Limb (tissue), 2 donors: ENCODE data around the gene SYT2.

ENCODE experiments used
- DNase-seq, 2 donors: peaks; one replicate each; pipeline ENCODE4 v3.0.0-alpha.2; 2016; ENCODE audit errors: extremely low spot score in 2 of 2

Gene SYT2

DNA sequence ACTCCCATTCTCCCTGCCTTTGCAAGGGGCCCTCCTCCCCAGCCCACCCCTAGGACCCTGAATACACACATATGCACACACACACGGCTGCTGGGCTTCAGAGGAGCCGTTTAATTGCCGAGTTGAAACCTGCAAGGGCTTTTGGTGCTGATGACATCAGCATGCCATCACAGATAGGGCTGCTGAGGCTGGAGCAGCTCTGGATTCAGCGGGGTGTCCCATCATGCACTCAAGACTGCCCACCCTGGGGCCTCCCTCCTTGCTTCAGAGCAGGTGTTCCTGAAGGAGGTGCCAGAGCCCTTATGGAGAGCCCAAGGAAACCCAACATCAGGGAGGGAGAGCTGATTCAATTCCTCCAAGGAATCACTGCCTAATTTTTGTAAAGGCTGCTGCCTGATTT is 5.7 kb downstream of the SYT2 start:
- no peak for DNase-seq

DNA sequence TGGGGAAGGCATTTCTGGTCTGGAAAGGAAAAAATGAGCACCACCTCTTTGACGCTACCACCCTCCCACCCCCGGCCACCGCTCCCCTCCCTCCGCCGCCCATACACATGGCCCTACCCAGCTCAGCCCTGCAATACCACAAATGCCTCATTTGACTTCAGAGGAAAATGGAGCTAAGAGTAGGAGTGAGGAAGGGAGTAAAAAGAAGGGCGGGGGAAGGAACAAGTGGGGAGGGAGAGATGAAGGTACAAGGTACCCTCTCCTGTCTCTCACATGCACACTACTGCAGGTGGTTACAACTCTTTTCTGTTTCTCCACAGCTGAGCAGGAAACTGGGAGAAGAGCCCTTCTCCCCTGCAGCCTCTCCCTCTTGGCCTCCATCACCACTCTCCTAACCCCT is 7.1 kb downstream of the SYT2 start:
- no peak for DNase-seq

DNA sequence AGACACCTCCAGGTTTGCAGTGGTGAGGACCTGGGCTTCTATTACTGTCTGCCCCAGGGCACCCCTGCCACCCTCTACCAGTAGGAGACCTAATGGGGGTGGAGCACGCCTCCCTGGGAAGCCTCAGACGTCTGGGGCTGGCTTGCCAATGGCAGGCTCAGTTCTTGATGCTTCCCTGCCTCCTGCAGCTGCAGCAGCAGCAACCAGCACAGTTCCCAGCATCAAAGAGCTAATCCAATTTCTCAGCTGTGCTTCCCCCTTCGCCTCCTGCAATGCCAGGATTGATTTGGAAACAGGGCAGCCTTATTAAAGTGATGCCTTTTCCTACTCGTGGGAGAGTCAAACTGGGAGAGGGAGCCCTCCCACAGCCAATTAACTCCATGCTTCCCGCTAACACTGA is 8.2 kb downstream of the SYT2 start:
- no peak for DNase-seq

DNA sequence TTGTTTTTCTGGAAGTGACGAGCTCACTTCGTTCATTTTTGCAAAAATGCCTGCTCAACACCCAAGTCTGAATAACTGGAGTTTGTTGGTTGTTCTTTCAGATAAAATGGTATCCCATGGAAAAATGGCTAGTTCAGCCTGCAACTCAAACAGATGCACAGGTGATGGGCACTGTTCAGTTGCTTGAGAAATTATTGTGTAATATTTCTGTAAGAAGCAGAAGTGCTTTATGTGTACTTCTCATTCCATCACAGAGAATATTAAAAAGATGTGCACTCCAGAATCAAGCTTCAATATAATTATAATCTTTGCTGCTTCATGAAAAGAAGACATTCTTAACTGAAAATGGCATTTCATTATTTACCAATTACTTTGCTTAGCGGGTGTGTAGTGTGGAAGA is 9.1 kb downstream of the SYT2 start:
- DNase-seq = no peak

DNA sequence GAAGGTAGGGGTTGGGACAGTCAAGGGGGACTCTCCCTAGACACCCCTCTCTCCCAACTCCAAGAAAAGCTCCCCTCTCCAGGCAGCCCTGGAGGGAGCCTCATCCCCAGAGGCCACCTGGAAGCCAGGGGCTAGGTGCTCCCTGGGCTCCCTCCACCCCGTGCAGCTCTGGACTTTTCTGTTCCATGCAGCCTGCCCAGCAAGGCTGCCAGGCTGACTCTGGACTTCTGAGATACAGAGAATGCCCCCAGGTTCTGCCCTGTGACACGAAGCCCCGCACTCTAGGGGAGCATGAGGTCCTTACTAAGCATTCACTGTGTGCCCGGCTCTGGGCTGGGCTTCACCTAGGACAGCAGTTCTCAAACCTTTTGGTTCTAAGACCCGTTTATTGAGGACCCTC is 10.2 kb downstream of the SYT2 start:
- no peak for DNase-seq

DNA sequence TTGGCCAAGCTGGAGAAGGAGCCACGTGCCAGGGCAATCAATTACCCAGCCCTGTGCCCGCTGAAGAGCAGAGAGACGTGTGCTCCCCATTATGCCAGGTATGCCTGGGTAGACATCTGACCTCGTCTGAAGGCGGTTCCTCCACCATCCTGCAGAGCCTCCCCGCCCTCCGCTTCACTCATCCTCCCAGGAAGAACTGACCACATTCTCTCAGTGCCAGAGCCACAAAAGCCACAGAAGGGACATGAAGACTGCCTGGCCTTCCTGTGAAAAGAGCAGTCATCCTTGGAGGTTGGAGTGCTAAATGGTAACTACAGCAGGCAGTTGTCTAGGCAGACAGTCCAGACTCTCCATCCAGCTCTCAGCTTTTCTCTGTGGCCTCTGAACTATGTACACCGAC is 12.0 kb downstream of the SYT2 start:
- no peak for DNase-seq

DNA sequence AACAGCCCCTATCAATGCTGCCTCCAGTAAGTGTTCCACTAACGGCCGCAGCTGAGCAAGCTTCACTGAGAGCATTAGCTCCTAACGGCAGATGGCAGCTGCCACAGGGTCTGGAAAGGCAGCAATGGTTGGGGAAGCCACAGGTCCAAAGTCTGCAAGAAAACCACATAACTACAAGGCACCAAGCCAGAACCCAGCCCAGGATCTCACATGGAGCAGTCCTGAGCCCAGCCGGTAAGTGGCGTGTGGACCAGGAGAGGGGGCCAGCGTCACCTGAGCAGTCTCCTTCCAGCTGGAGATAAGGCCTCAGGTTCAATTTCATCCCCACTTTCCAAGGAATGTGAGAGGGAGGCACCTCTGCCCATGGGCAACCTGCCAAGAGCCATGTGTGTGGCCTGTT is 13.2 kb downstream of the SYT2 start:
- DNase-seq = no peak

DNA sequence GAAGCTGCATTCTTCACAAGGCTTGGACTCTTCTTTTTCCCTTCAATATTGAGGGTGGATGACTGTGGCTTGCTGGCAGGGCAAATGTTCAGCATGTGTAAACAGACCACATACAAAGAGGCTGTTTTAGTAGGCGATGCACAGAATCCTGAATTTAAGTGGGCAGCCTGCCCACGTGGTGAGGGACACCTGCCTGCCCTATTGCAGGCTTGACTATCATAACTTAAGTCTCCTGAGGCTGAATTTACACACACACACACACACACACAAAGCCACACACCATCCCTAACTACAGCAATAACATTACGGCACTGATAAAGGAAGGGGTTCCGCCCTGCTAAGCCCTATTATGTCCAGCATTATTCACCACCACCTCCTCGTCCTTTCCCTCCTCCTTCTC is 15.9 kb downstream of the SYT2 start:
- no peak for DNase-seq

DNA sequence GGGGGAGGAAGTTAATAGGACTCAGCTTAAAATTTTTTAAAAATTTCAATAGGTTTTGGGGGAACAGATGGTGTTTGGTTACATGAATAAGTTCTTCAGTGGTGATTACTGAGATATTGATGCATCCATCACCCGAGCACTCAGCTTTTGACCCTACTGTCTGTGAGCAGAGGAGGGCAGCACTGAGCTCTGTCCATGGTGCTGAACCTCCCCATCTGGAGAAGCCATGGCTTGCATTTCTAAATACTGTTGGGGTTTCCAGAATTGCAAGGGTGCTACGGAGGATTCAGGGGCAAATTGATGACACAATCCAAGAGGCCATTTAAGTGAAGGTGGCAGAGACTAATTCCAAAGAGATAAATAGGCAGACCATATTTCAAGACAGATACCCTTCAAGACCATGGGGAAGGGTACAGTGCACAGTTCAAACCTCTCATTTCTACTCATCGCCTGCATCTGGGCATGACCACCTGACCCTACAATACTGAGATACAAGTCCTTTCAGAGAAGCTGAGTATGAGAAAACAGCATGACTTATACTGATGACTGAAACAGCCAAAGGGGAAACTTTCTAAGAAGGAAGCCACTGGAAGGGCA is 17.2 kb downstream of the SYT2 start:
- DNase-seq = peak; percentile 66 to 80

DNA sequence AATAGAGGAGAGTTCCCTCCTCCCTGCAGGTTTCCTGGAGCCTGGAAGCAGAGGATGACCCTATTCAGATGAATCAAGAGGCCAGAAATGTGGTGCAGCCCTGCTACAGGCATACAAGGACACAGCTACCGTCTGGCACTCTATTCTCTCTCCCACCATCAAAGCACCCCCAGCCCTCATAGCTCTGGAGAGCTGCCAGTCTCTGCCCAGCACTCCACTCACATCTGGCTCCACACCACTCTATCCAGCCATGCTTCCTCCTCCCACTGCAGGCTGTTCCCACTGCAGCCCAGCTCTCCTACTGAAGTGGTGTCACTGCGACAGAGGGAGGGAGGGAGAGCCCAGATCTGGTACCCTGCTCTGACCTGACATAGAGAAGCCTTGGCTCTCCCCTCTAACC is 18.4 kb downstream of the SYT2 start:
- no peak for DNase-seq

DNA sequence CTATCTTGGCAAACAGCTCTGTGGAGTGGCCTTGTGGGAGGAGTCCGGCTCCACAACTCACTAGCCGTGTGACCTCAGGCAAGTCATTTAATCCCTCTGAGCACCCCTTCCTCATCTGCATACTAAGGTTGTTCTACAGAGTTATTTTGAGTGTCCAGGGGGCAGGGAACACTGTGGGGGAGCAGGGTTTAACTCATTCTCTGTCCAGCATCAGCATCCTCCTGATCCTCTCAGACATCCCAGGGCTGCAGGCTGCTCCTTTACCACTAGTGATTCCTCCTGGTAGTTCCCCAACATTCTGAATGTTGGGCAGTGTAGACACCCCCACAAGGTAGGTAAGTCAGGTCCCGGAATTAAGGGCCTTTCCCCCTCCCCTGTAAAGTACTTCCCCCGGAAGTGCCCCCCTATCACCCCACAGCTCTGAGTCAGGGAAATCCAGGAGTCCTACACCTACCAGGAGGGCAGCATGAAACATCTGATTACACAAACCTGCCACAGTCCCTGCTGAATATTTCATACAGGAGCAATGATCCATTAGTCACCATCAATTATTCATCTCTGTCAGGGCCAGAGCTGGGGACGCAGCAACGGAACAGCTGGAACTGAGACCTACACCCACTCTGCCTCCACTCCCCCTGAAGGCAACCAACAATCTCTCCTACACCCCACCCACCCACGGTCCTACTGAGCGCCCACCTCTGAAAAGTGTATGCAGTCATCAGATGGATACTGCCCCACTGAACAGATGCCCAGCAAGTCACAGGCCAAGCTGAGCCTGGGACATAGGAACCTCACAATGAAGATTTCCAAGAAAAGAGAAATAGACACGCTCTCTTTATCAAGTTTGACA is 20.5 kb downstream of the SYT2 start:
- no peak for DNase-seq

DNA sequence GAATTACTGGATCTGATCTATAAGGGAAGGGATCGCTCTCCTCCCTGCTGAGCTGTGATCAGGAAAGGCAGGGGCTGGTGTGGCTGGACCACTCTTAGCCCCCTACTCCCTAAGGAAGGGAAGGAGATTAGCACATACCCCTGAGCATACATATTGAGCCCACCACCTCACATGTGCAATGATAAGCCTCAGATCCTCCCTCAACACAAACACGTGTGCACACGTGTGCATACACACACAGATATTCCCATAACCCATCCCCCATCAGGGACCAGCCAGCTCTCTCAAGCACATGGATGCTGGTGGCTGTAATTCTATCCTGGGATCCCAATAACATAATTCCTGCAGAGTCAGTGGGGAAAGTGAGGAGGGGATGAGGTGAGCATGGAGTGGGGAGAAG is 21.2 kb downstream of the SYT2 start:
- no peak for DNase-seq

DNA sequence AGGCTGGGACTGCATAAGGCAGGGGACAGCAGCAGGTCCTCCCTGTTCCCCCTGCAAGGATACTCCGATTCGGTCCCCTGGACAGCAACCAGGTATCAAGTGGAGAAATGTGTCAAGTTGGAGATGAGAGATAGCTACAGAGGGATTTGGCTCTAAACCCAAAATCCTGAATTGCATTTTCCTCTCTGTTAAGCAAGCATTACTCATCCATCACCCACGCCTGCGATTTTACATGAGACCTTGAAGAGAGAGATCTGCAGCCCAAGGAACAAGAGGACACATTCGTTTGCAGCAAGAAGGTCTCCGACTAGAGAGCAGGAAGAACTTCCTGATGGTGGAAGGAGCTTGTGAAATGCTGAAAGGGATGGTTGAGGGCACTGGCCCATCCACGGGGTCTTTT is 21.9 kb downstream of the SYT2 start:
- no peak for DNase-seq

DNA sequence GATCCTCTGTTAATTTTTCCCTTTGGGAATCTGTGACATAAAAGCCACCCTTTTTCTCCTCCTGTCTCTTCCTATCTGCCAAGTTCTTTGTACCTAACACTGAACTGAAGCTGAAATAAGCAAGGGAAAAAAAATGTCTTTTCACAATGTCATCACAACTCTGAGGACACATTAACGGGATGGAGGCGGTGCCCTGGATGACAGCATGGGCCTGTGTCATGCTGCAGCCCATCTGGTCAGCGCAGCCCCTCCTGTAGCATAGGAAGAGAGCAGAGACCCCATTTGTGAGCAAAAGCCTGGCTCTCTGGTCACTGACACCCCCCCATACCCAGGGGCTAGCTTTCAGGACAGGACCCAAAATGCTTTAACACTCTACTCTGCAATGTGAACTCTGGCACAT is 22.5 kb downstream of the SYT2 start:
- DNase-seq = no peak

DNA sequence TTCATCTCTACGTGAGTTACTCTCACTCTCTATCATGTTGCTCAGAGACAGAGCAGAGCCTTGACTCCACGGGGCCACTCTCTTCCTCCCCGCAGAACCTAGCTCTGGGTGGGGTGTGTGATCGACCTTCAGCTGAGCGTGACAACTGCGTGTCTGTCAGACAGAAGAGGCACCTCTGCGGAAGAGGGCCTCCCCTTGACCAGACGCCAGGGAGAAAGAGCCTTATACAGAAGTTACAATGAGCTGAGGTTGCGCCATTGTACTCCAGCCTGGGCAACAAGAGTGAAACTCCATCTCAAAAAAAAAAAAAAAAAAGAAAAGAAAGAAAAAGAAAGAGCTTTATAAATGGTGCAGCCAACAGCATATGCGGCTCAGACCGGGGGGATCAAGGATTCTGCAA is 22.9 kb downstream of the SYT2 start:
- DNase-seq = no peak

DNA sequence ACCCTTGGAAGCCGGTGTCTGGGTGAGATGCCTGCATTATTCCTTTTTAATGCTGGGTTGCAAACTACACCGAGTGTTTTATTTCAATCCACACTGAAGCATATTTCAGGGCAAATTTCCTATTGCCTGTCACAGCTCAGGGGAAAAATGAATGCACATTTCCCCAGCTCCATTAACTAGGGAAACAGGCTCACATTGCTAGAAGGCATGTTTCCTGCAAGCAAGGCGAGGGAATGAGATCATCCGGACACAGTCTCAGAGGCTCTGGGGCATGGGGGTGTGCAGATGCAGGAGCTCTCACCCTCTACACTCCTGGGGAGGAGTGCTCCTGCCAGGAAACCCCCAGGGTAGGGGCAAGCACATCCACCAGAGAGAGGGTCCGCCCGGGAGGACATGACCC is 24.6 kb downstream of the SYT2 start:
- no peak for DNase-seq

DNA sequence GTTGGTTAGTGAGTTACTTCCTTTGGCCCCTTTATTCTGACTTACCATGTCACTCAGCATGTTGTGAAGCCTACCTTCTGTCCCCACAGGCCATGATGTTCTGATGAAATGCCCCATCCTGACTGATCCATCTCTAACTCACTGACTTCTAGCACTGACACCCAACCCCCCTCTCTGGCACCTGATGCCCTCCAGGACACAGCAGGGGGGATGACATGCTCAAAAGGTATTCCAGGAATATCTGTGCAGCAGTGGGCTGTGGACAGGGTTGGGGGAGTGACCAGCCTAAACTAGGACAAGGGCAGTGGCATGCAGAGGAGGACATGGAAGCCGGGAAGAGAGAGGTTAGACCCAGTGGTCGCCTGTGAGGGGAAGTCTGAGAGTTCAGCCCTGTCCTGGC is 25.5 kb downstream of the SYT2 start:
- no peak for DNase-seq

DNA sequence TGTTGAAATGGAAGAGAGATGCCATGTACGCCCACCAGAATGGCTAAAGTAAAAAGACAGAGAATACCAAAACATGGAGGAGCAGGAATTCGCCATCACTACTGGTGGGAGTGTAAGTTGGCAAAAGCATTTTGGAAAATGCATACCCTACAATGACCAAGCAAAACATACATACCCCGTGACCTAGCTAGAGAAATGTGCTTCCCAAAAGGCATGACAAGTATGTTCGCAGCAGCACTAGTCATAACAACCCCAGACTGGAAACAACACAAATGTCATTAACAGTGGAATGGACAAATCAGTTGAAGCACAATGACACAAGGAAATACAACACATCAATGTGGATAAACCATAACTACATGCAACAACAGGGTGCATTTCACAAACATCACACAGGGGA is 27.2 kb downstream of the SYT2 start:
- DNase-seq = no peak

DNA sequence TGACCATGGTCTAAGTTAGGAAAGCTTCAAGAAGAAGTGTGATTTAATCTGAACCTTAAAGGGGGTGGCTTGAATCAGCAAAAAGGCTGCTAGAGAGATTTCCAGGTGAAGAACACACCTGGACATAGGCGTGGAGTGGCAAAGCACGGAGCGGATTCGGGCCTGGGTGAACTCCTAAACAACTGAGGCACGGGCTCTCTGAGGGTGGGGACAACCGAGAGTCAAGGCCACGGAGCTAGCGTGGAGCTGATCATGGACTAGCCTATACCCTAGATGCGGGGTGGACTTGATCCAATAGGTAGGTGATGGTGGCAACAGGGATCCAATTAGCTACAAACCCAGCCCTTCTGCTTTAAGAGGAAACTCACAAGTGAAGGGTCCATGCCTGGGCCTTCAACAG is 27.8 kb downstream of the SYT2 start:
- no peak for DNase-seq

DNA sequence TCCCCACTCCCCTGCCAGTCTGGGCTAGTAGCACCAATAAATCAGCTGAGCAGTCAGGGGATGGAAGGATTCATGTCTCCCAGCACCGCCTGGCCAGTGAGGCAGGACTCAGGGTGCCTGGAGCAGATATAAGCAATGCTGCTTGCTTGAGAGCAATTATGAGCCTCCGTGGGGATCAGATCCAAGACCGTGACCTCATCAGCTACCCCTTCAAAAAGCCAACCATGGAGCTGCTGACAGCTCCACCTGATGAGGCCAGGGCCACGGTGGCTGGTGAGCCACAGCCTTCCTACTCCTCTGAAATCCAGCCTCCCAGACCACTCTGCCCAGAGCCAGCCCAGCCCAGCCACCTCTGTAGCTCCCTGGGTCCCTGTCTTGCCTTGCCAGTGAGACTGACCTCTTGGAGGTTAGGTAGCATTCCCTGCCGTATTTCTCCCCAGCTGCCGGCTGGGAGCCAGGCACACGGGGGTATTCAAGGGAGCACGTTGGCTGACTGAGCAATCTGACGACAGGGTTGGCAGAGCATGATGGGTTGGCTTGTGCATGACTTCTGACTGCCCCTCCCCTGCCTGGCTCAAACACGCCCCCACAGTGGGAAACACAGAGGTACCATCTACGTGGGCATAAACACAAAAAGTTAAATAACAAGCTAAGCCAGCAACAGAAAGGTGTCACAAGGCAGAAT is 28.4 kb downstream of the SYT2 start:
- DNase-seq = no peak

DNA sequence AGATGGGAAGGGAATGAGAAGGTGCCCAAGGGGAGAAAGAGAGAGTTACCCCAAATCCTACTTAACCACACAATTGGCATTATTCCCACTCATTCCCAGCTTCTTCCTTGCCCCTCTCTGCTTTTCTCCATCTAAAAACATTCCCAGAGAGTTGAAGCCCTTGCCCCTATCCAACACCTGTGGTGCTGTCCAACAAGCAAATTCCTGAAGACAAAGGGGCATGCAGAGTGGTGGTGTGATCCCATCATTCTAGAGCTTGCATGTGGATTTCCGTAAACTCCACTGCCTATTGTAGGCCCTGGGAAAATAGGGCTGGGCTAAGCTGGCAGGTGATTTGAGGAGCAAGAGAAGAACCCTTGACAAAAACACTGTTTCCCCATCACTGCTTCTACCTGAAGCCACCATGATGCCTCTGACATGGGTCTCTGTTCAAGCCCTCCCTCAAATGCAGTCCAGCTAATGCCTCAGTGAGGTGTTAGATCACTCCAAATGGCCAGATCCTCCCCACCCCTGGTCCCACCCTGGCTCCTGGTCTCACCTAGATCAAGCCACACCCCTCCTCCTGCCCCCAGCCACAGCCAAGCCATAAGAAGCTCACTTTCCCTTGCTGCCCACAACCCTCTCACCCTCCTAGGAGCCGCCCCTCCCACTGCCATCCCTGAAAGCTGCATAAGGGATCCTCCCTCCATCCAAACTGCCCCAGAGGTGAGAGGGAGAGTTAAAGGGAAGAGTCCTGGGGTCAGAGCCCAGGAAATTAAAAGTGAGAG is 29.5 kb downstream of the SYT2 start:
- DNase-seq = no peak
